CD4-positive, alpha-beta memory T cell (primary cell): ENCODE data around the gene SAMD4B. TPM values are rescaled to one million over a fixed set of nuclear protein-coding genes. Genes with fewer than 3 reads are reported as not detected.

Source experiments
- CTCF ChIA-PET: fragments of 350-600 bp; sonication (Branson Sonifier 250); formaldehyde crosslinking; loops from one replicate; lab custom pipeline; 2021; ENCODE audit warnings: inconsistent platforms; ENCODE audit not compliant: partially characterized antibody; lab: Charles Lee
- POLR2A ChIA-PET: fragments of 350-600 bp; sonication (Branson Sonifier 250); formaldehyde crosslinking; loops from one replicate; lab custom pipeline; 2021; ENCODE audit not compliant: partially characterized antibody; lab: Charles Lee
- DNase-seq, 5 donors: peaks; one replicate each; pipeline versions ENCODE4 v3.0.0 to v3.0.0-alpha.2; 2020 to 2022; ENCODE audit warnings: mixed read lengths in 1 of 5
- H3K27ac ChIP-seq: one replicate; pipeline ENCODE4 v1.7.0; 2013; ENCODE audit warnings: low read depth, low read length
- H3K27me3 ChIP-seq: 2 replicates; pipeline ENCODE4 v1.7.0; 2013; ENCODE audit warnings: mild to moderate bottlenecking, low read length, moderate library complexity; ENCODE audit not compliant: insufficient read depth
- H3K36me3 ChIP-seq: 2 replicates; pipeline ENCODE4 v1.7.0; 2013; ENCODE audit warnings: mild to moderate bottlenecking, low read length, moderate library complexity; ENCODE audit not compliant: insufficient read depth
- H3K4me1 ChIP-seq: 2 replicates; pipeline ENCODE4 v1.7.0; 2013; ENCODE audit warnings: mild to moderate bottlenecking, low read length, moderate library complexity; ENCODE audit not compliant: insufficient read depth
- H3K4me3 ChIP-seq, 2 donors: one replicate each; pipeline ENCODE4 v1.7.0; 2013; ENCODE audit warnings: low read length in 2 of 2, mild to moderate bottlenecking in 1 of 2
- H3K9me3 ChIP-seq, 2 donors: one replicate each; pipeline ENCODE4 v1.7.0; 2013; ENCODE audit warnings: low read length in 2 of 2, control low read depth in 1 of 2; ENCODE audit not compliant: control insufficient read depth in 1 of 2
- H3K27ac Mint-ChIP-seq, 7 donors: one replicate each; pipeline ENCODE4 v1.8.0; 2020 to 2021; ENCODE audit warnings: mixed read lengths in 7 of 7, mild to moderate bottlenecking in 6 of 7, inconsistent platforms in 3 of 7, moderate library complexity in 3 of 7
- H3K27me3 Mint-ChIP-seq, 2 donors: one replicate each; pipeline ENCODE4 v1.8.0; 2020 to 2021; ENCODE audit warnings: mixed read lengths in 2 of 2
- H3K36me3 Mint-ChIP-seq, 2 donors: one replicate each; pipeline ENCODE4 v1.8.0; 2020 to 2021; ENCODE audit warnings: mixed read lengths in 2 of 2, inconsistent platforms in 1 of 2, mild to moderate bottlenecking in 1 of 2
- H3K4me1 Mint-ChIP-seq, 4 donors: one replicate each; pipeline ENCODE4 v1.8.0; 2020 to 2021; ENCODE audit warnings: mixed read lengths in 4 of 4, mild to moderate bottlenecking in 1 of 4
- H3K4me3 Mint-ChIP-seq, 8 donors: one replicate each; pipeline ENCODE4 v1.8.0; 2020 to 2021; ENCODE audit warnings: mixed read lengths in 8 of 8, mild to moderate bottlenecking in 7 of 8, moderate library complexity in 6 of 8, inconsistent platforms in 3 of 8
- H3K9me3 Mint-ChIP-seq, 8 donors: one replicate each; pipeline ENCODE4 v1.8.0; 2020 to 2021; ENCODE audit warnings: mixed read lengths in 8 of 8, mild to moderate bottlenecking in 5 of 8, inconsistent platforms in 3 of 8, moderate library complexity in 1 of 8
- intact Hi-C: fragments of 100-400 bp; cut with micrococcal nuclease; formaldehyde crosslinking; loops from one replicate; pipeline ENCODE4 v1.15.1; 2023
- polyA plus RNA-seq, 2 donors: library from polyadenylated mRNA; unstranded; fragments of 300-500 nt; fragmentation: Illumina TruSeq; gene quantifications; one replicate each; pipeline ENCODE4 v1.2.3, GENCODE V29; 2021
- total RNA-seq, 2 experiments: library from RNA; stranded (reverse); gene quantifications; one replicate each; pipeline ENCODE4 v1.2.3, GENCODE V29; 2021

The SAMD4B gene
- total and polyA plus RNA-seq, 4 experiments from 2014 or later, result 7.3 to 79.6 (median 42.6) TPM

DNA sequence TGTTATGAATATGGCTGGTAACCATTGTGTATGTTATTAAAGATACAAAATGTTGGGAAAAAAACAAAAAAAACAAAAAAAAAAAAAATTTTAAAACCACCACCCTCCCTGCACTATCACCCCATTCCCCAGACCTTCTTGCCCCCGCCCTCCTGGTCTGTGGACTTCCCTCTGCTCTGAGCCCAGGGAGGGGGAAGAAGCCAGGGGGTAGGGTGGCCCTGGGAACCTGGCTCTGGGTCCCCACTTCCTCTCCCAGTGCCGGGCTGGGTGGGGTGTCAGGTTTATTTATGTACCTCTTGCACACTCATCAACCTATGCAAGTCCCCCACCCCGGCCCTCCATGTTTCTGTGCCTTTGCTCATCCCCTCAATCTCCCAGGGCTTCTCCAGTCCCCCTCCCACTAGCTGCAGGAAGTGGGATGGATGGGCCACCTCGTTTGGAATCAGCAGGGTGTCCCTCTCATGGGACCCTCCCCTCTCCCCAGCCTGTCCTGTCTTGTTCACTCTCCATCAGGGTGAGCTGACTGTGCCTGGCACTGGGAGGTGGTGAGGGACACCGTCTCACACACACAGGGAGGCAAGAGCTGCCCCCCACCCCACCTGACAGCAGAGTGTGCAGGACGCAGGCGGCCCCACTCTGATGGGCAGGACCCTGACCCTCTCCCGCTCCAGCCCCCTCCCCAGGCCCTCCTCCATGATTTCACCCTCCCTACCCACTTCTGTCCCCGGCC, 42.8 kb downstream of the SAMD4B start:
- no peaks in the 10 kb centered on the region for H3K9me3 ChIP-seq
- ChIA-PET POLR2A (interaction anchor here (0.7 to 0.8 kb wide), 2 partner anchors 26 to 253 kb away, joined by 3 read pairs; no protein-coding TSS in a partner anchor), CTCF (no interaction called here)
- peak overlapping the region in 6 of 7 donors; percentile 37 to 89 (median 75) for H3K27ac Mint-ChIP-seq
- H3K27ac ChIP-seq, result no peak overlapping the region
- DNase-seq, result no peak
- no peaks in the 10 kb centered on the region for H3K27me3 Mint-ChIP-seq
- no peak overlapping the region for H3K4me3 Mint-ChIP-seq
- intact Hi-C loops, result no loop called here
- H3K36me3 ChIP-seq, result peaks cover 66% of the 10 kb centered on the region
- no peak overlapping the region for H3K4me3 ChIP-seq
- peaks cover 2 to 16% (median 7%) of the 10 kb centered on the region in 4 donors for H3K4me1 Mint-ChIP-seq
- no peaks in the 10 kb centered on the region for H3K9me3 Mint-ChIP-seq
- H3K36me3 Mint-ChIP-seq, result peaks cover 39 to 88% of the 10 kb centered on the region in 2 donors
- H3K4me1 ChIP-seq, result peaks cover 6% of the 10 kb centered on the region
- H3K27me3 ChIP-seq, result no peaks in the 10 kb centered on the region

DNA sequence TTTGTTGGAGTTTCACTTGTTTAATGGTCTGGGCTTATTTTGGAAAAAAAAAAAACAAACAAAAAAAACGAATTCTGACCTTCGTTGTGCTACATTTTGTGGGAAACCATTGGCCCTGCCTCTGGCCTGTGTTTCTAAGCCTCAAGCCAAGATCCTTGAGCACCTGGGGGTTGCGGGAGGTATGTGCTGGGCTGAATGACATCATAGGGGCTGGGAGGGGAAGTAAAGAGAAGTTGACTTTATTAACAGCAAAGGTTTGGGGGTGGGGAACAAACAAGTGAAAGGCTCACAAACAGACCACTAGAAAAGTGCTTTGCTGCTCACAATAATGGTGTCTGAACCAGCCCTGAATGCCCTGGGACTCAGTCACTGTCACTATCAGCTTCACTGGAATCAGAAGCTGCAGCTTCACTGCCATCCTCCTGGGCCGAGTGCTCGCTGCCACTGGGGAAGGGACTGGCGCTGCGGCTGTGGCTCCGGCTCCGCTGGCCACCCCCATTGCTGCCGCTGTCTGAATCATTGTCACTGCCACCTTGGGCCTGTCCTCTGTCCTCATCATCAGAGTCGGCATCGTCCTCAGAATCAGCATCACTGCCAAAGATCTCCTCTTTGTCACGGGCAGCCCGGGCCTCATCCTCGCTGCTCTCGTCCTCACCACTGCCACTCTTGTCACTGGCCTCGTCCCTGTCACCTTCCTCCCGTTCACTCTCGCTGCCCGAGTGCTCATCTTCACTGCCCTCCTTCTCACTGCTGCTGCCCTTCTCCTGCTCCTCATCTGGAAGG, 43.6 kb downstream of the SAMD4B start:
- no peak overlapping the region for H3K27ac ChIP-seq
- ChIA-PET POLR2A (interaction anchor here (0.7 to 0.8 kb wide), 2 partner anchors 26 to 254 kb away, joined by 3 read pairs; no protein-coding TSS in a partner anchor), CTCF (interaction anchor here (1.5 kb wide), 1 partner anchor 264 kb away, joined by 3 read pairs; no protein-coding TSS in a partner anchor)
- peaks cover 61% of the 10 kb centered on the region for H3K36me3 ChIP-seq
- Mint-ChIP-seq H3K9me3 (no peaks in the 10 kb centered on the region), H3K36me3 (peaks cover 39 to 89% of the 10 kb centered on the region in 2 donors), H3K27me3 (no peaks in the 10 kb centered on the region), H3K4me3 (peak overlapping the region in 1 of 8 donors; percentile 15), H3K4me1 (peaks cover 7 to 22% (median 14%) of the 10 kb centered on the region in 4 donors), H3K27ac (peak overlapping the region in 6 of 7 donors; percentile 53 to 89 (median 80))
- H3K27me3 ChIP-seq, result no peaks in the 10 kb centered on the region
- H3K4me1 ChIP-seq, result peaks cover 12% of the 10 kb centered on the region
- intact Hi-C loops, result no loop called here
- no peak for DNase-seq
- no peak overlapping the region for H3K4me3 ChIP-seq
- H3K9me3 ChIP-seq, result no peaks in the 10 kb centered on the region

DNA sequence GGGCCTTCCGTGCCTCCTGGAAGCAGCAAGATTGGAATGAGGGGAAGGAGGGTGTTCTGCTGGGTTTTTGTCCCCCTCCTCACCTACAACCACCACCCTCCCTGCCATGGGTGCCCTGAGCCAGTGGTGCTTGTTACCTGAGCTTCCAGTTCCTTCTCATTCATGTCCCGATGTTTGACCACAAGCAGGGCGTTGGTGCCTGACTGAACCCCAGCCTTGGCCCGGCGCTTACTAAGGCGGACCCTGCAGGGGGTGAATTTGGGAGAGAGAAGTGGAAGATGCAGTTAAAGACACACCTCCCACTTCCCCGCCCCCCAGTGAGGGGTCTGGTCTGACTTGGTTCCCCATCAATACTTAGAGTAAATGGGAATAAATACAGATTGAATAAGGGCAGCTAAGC, 44.3 kb downstream of the SAMD4B start:
- peaks cover 12% of the 10 kb centered on the region for H3K4me1 ChIP-seq
- ChIA-PET POLR2A (interaction anchor here (0.5 kb wide), 1 partner anchor 545 kb away, joined by 3 read pairs; no protein-coding TSS in a partner anchor), CTCF (interaction anchor here (1.5 kb wide), 1 partner anchor 264 kb away, joined by 3 read pairs; no protein-coding TSS in a partner anchor)
- Mint-ChIP-seq H3K9me3 (no peaks in the 10 kb centered on the region), H3K36me3 (peaks cover 35 to 89% of the 10 kb centered on the region in 2 donors), H3K27me3 (no peaks in the 10 kb centered on the region), H3K4me3 (no peak overlapping the region), H3K27ac (peak overlapping the region in 4 of 7 donors; percentile 11 to 82 (median 69)), H3K4me1 (peaks cover 13 to 29% (median 19%) of the 10 kb centered on the region in 4 donors)
- no peaks in the 10 kb centered on the region for H3K27me3 ChIP-seq
- no peak overlapping the region for H3K27ac ChIP-seq
- H3K36me3 ChIP-seq, result peaks cover 61% of the 10 kb centered on the region
- intact Hi-C loops, result no loop called here
- H3K4me3 ChIP-seq, result no peak overlapping the region
- DNase-seq, result no peak
- no peaks in the 10 kb centered on the region for H3K9me3 ChIP-seq

DNA sequence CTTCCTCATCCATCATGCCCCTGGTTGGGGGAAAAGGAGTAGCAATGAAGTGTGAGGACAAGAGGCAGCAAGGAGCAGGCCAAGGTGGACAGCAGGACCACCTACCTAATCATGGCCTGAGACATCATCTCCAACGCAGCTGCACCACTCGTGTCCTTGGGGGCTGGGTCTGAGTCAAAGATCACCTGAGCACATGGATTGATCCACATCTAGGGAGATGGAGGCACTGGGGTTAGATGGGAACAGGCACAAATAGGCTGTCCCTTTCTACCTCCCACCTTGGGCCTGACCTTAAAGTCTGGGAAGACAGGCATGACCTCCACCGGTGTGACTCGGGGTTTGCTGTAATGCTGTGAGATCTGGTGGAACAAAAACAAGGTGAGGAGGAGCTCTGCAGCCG, 46.4 kb downstream of the SAMD4B start:
- Mint-ChIP-seq H3K36me3 (peaks cover 35 to 80% of the 10 kb centered on the region in 2 donors), H3K27me3 (no peaks in the 10 kb centered on the region), H3K4me3 (peak overlapping the region in 2 of 8 donors; percentile 49 to 60), H3K27ac (peak overlapping the region; percentile 32 to 100 (median 88)), H3K9me3 (no peaks in the 10 kb centered on the region), H3K4me1 (peaks cover 19 to 43% (median 28%) of the 10 kb centered on the region in 4 donors)
- Histone ChIP-seq H3K27ac (peak overlapping the region; percentile 99), H3K36me3 (peaks cover 50% of the 10 kb centered on the region), H3K9me3 (no peaks in the 10 kb centered on the region), H3K27me3 (no peaks in the 10 kb centered on the region), H3K4me3 (no peak overlapping the region), H3K4me1 (peaks cover 25% of the 10 kb centered on the region)
- POLR2A ChIA-PET, result interaction anchor here (1.0 to 5.6 kb wide), 3 partner anchors 16 to 47 kb away, joined by 4 to 181 read pairs (median 89); partner anchors contain the start of genes RPS16, SAMD4B and ZFP36
- intact Hi-C loops, result no loop called here
- CTCF ChIA-PET, result no interaction called here
- no peak for DNase-seq

DNA sequence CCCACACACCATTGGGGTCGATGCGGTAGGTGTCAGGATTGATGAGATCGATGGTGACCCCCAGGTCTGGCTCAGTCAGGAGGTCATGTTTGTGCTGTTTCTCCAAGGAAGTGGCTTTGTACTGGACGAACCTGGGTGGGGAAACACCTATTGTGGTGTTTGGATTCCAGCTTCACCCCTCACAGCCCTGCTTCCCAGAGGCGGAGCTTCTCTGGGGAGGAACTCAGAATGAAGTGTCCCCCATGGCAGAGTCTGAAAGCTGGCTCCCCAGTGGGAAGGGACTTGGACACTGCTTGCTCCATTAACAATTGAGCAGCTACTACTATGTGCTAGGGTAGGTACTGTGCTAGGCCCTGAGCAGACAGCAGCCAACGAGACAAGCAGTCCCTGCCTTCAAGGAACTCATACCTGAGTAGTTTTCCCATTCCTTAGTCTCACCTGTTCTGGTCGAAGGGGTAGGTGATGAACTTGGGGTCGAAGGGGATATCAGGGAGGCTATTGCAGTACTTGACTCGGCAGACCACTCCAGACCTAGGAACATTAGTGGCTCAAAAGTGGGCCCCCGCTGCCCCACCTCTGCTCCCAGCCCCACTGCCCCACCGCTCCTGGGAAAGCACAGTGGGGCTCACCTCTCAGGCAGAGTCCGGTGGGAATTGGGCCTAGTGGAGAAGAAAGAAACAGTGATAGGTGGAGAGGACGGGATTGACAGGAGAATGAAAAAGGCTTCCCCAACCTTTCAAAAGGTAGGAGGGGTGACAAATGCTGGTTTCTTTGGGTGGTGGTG, 47.6 kb downstream of the SAMD4B start:
- intact Hi-C loops, result loop anchor here (2.0 to 5.0 kb wide), 2 partner anchors 55 to 263 kb away; partner anchors contain the start of genes PAK4 and SUPT5H
- POLR2A ChIA-PET, result interaction anchor here (0.5 to 5.6 kb wide), 6 partner anchors 15 to 987 kb away, joined by 3 to 181 read pairs (median 40); partner anchors contain the start of genes EID2B, GMFG, PLEKHG2 and RPS16
- H3K9me3 Mint-ChIP-seq, result no peaks in the 10 kb centered on the region
- peak overlapping the region; percentile 99 for H3K27ac ChIP-seq
- H3K9me3 ChIP-seq, result no peaks in the 10 kb centered on the region
- CTCF ChIA-PET, result interaction anchor here (0.6 to 15.4 kb wide), 3 partner anchors 22 to 315 kb away, joined by 4 to 215 read pairs (median 5); partner anchors contain the start of gene PLEKHG2
- DNase-seq, result no peak
- peaks cover 39 to 78% of the 10 kb centered on the region in 2 donors for H3K36me3 Mint-ChIP-seq
- no peaks in the 10 kb centered on the region for H3K27me3 Mint-ChIP-seq
- peaks cover 26% of the 10 kb centered on the region for H3K4me1 ChIP-seq
- no peaks in the 10 kb centered on the region for H3K27me3 ChIP-seq
- peak overlapping the region; percentile 93 to 100 (median 100) for H3K27ac Mint-ChIP-seq
- H3K4me3 Mint-ChIP-seq, result peak overlapping the region; percentile 90 to 99 (median 98)
- H3K4me3 ChIP-seq, result peak overlapping the region; percentile 70 to 82
- H3K4me1 Mint-ChIP-seq, result peaks cover 22 to 46% (median 31%) of the 10 kb centered on the region in 4 donors
- H3K36me3 ChIP-seq, result peaks cover 52% of the 10 kb centered on the region

DNA sequence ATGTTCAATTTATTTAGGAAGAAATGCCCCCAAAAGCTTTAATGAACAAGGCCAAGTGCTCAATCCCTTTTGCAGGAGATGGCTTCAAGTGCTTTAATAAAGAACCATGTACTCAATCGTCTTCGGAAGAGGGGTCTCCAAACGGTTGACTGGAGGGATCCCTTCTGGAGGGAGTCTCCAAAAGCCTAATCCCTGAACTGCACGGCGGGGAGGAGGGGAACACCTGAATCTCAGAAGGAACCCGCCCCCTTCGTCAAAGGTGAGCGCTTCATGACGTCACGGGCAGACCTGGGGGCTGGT, 48.2 kb downstream of the SAMD4B start:
- peaks cover 22 to 46% (median 33%) of the 10 kb centered on the region in 4 donors for H3K4me1 Mint-ChIP-seq
- peak overlapping the region; percentile 93 to 100 (median 100) for H3K27ac Mint-ChIP-seq
- Histone ChIP-seq H3K4me3 (peak overlapping the region; percentile 70 to 82), H3K36me3 (peaks cover 58% of the 10 kb centered on the region), H3K27ac (peak overlapping the region; percentile 99), H3K9me3 (no peaks in the 10 kb centered on the region), H3K27me3 (no peaks in the 10 kb centered on the region), H3K4me1 (peaks cover 26% of the 10 kb centered on the region)
- peaks cover 43 to 78% of the 10 kb centered on the region in 2 donors for H3K36me3 Mint-ChIP-seq
- DNase-seq, result peak in 1 of 5 donors; percentile 95
- intact Hi-C loops, result loop anchor here (2.0 to 5.0 kb wide), 2 partner anchors 54 to 263 kb away; partner anchors contain the start of genes PAK4 and SUPT5H
- ChIA-PET CTCF (interaction anchor here (0.6 to 15.4 kb wide), 3 partner anchors 21 to 316 kb away, joined by 4 to 215 read pairs (median 5); partner anchors contain the start of gene PLEKHG2), POLR2A (interaction anchor here (1.0 to 5.6 kb wide), 17 partner anchors 14 to 1016 kb away, joined by 3 to 181 read pairs (median 6); partner anchors contain the start of genes EID2B, GMFG, PAK4 and PLEKHG2)
- peak overlapping the region; percentile 90 to 99 (median 98) for H3K4me3 Mint-ChIP-seq
- no peaks in the 10 kb centered on the region for H3K27me3 Mint-ChIP-seq
- no peaks in the 10 kb centered on the region for H3K9me3 Mint-ChIP-seq
